Natural killer cell treated with Interleukin-12 subunit alpha and Interleukin-12 subunit beta and Interleukin-15 and Interleukin-18, amount 100 ng/mL, for 72 hours (primary cell): ENCODE measurements around the gene STYX. TPM values are rescaled to one million over a fixed set of nuclear protein-coding genes. Genes with fewer than 3 reads are reported as not detected.

ENCODE experiments used
- ATAC-seq, 2 donors: fragments of 150-1000 bp; cut with Tn5 transposase in 1 of 2; sonication (Bioruptor Pico), chemical (Tn5 transposase) in 1 of 2; 2 replicates each; pipeline ENCODE4 v1.10.0; 2021
- DNase-seq: peaks from one replicate; pipeline ENCODE4 v3.0.0; 2022; ENCODE audit warnings: low spot score
- H3K27ac Mint-ChIP-seq, 2 donors: 1 replicate in 1 of 2; 2 replicates in 1 of 2; pipeline ENCODE4 v1.8.0; 2022; ENCODE audit warnings: mixed read lengths in 2 of 2, mild to moderate bottlenecking in 1 of 2, moderate library complexity in 1 of 2
- H3K27me3 Mint-ChIP-seq, 2 donors: 1 replicate in 1 of 2; 2 replicates in 1 of 2; pipeline ENCODE4 v1.8.0; 2022; ENCODE audit warnings: mixed read lengths in 2 of 2
- H3K36me3 Mint-ChIP-seq: one replicate; pipeline ENCODE4 v1.8.0; 2022; ENCODE audit warnings: mixed read lengths
- H3K4me1 Mint-ChIP-seq, 2 donors: 1 replicate in 1 of 2; 2 replicates in 1 of 2; pipeline ENCODE4 v1.8.0; 2022; ENCODE audit warnings: low read depth in 2 of 2, mixed read lengths in 2 of 2, mild to moderate bottlenecking in 1 of 2
- H3K4me3 Mint-ChIP-seq: one replicate; pipeline ENCODE4 v1.8.0; 2022; ENCODE audit warnings: mixed read lengths
- H3K9me3 Mint-ChIP-seq: 2 replicates; pipeline ENCODE4 v1.8.0; 2022; ENCODE audit warnings: mixed read lengths
- total RNA-seq, 2 donors: library from RNA; stranded (reverse); gene quantifications; one replicate each; pipeline ENCODE4 v1.2.3, GENCODE V29; 2022

Gene STYX
- total RNA-seq, 2 donors from 2014 or later: 11.9 to 13.2 TPM

GRCh38 chr14:52821805-52822250, 91.9 kb downstream of the STYX start:
- no peak overlapping the region for H3K27ac Mint-ChIP-seq
- H3K27me3 Mint-ChIP-seq: no peaks in the 10 kb centered on the region
- H3K36me3 Mint-ChIP-seq: no peaks in the 10 kb centered on the region
- DNase-seq: no peak
- ATAC-seq: no peak
- no peak overlapping the region for H3K4me3 Mint-ChIP-seq
- H3K4me1 Mint-ChIP-seq: no peaks in the 10 kb centered on the region
- H3K9me3 Mint-ChIP-seq: no peaks in the 10 kb centered on the region

- no peak for ATAC-seq
- H3K36me3 Mint-ChIP-seq: no peaks in the 10 kb centered on the region
- no peaks in the 10 kb centered on the region for H3K4me1 Mint-ChIP-seq
- no peak overlapping the region for H3K27ac Mint-ChIP-seq
- H3K4me3 Mint-ChIP-seq: no peak overlapping the region
- no peak for DNase-seq
- H3K9me3 Mint-ChIP-seq: no peaks in the 10 kb centered on the region
- no peaks in the 10 kb centered on the region for H3K27me3 Mint-ChIP-seq
These were observed 94.5 kb downstream of the STYX start for GRCh38 chr14:52824462-52824861.

Other genes with a start within 250 kb of the STYX start
- gene TXNDC16, start 177.7 kb upstream of the STYX start, total RNA-seq: 10 to 100 TPM in 1 of 2 donors, 1 to 10 TPM in 1; 6.4 to 16.3 TPM
- under 1 TPM; 0.36 to 0.38 TPM for gene GPR137C, start 177.3 kb upstream of the STYX start, total RNA-seq
- gene ERO1A, start 34.6 kb upstream of the STYX start, total RNA-seq: 100 to 1,000 TPM; 142 to 146 TPM
- gene PSMC6, start 23.0 kb upstream of the STYX start, total RNA-seq: 100 to 1,000 TPM; 123 to 129 TPM
- gene GNPNAT1, start 61.4 kb downstream of the STYX start, total RNA-seq: 10 to 100 TPM; 25.9 to 31.4 TPM
- gene FERMT2, start 220.9 kb downstream of the STYX start, total RNA-seq: under 1 TPM; 0.62 to 0.78 TPM